ENCODE results near the gene ZNF385B.

ZNF385B gene

DNA sequence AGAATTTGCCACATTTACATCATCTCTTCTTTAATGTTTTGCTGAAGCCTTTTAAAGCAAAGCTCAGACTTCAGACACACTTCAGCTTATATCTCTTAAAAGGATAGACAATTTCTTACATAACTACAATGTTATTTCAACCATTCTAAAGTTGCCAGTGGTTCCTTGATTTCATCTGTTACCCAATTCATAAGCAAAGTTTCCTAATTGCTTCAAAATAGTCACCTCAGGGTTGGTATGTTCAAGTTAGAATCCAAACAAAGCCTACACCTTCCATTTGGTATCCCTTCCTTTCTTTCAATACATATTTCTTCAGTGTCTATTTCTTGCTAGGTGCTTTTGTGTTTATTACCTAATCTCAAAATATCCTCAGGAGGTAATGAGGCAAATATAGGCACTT, 60.6 kb downstream of the ZNF385B start:
- TF ChIP-seq, protein P1, sequence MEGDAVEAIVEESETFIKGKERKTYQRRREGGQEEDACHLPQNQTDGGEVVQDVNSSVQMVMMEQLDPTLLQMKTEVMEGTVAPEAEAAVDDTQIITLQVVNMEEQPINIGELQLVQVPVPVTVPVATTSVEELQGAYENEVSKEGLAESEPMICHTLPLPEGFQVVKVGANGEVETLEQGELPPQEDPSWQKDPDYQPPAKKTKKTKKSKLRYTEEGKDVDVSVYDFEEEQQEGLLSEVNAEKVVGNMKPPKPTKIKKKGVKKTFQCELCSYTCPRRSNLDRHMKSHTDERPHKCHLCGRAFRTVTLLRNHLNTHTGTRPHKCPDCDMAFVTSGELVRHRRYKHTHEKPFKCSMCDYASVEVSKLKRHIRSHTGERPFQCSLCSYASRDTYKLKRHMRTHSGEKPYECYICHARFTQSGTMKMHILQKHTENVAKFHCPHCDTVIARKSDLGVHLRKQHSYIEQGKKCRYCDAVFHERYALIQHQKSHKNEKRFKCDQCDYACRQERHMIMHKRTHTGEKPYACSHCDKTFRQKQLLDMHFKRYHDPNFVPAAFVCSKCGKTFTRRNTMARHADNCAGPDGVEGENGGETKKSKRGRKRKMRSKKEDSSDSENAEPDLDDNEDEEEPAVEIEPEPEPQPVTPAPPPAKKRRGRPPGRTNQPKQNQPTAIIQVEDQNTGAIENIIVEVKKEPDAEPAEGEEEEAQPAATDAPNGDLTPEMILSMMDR (IDR thresholded peaks at IDR 0.05; ENCODE audit: poor library complexity, severe bottlenecking): no peak
- Histone ChIP-seq H3K27me3 (ENCODE audit: insufficient read depth, poor library complexity, severe bottlenecking) (peaks cover 2% of the 10 kb centered on the region), H3K9me3 (ENCODE audit: severe bottlenecking) (no peaks in the 10 kb centered on the region), H3K27ac (ENCODE audit: poor library complexity, severe bottlenecking) (no peak overlapping the region), H3K4me1 (ENCODE audit: insufficient read depth, poor library complexity, severe bottlenecking) (no peaks in the 10 kb centered on the region), H3K36me3 (ENCODE audit: low read depth) (no peaks in the 10 kb centered on the region), H3K4me3 (ENCODE audit: severe bottlenecking) (no peak overlapping the region)
- no peak for ATAC-seq (ENCODE audit: low read depth)
- no peak for DNase-seq (ENCODE audit: low spot score)

DNA sequence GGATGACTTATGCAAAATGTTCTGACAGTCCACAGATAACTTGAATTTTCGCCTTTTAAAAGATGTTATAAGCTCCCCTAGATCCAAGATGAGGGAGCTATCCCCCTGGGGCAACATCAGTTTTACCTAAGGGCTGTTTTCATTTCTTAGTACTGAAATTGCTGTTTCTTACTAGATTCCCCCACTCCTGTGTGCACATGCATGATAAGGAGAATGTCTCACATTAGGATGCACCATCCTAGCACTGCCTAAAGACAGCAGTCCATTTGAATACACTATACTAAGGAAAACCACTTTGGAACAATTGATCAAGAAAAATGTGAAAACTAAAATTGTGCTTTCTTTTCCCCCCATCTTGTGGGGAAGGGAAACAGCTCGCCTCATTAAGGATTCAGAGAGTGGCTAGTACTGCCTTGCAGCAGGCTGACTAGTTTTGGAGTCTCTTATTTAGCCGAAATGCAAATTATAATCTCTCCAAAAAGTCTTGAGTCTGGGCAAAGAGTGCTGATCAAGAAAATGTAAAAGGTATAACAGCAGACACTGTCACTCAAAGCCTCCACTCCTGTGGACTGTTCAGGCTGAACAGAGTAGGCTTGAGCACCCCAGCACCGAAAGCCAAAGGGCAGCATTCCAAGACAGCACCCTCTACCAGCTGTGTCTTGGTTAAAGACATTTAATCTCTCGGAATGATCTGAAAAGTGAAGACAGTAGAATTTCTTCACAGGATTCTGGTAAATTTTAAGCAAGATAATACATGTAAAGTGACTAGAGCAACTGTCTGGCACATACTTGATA, 65.0 kb downstream of the ZNF385B start:
- H3K4me1 ChIP-seq (ENCODE audit: insufficient read depth, poor library complexity, severe bottlenecking): no peaks in the 10 kb centered on the region
- TF ChIP-seq, protein P1 (IDR thresholded peaks at IDR 0.05; ENCODE audit: poor library complexity, severe bottlenecking): no peak
- no peaks in the 10 kb centered on the region for H3K36me3 ChIP-seq (ENCODE audit: low read depth)
- ATAC-seq (ENCODE audit: low read depth) (no peak), DNase-seq (ENCODE audit: low spot score) (no peak)
- H3K4me3 ChIP-seq (ENCODE audit: severe bottlenecking): no peak overlapping the region
- H3K9me3 ChIP-seq (ENCODE audit: severe bottlenecking): no peaks in the 10 kb centered on the region
- H3K27me3 ChIP-seq (ENCODE audit: insufficient read depth, poor library complexity, severe bottlenecking): no peaks in the 10 kb centered on the region
- no peak overlapping the region for H3K27ac ChIP-seq (ENCODE audit: poor library complexity, severe bottlenecking)

DNA sequence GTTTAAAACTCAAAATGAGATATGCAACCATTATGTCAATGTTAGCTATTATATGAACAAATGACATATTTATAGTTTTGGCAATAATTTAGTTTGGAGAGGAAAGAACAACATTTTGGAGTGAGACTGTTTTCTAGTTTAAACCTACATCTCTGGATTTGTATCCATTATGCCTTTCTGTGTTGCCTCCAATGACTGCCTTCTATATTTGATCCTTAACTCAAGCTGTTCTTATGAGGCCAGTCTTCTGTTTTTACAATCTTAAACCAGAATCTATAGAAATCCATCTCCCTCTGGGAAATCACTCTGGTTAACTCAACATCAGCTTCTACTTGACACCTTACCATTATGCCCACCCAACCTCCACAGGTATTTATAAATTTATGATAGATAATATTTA, 67.5 kb downstream of the ZNF385B start:
- DNase-seq (ENCODE audit: low spot score) (no peak), ATAC-seq (ENCODE audit: low read depth) (no peak)
- Histone ChIP-seq H3K4me1 (ENCODE audit: insufficient read depth, poor library complexity, severe bottlenecking) (no peaks in the 10 kb centered on the region), H3K27me3 (ENCODE audit: insufficient read depth, poor library complexity, severe bottlenecking) (no peaks in the 10 kb centered on the region), H3K36me3 (ENCODE audit: low read depth) (no peaks in the 10 kb centered on the region), H3K9me3 (ENCODE audit: severe bottlenecking) (no peaks in the 10 kb centered on the region), H3K4me3 (ENCODE audit: severe bottlenecking) (no peak overlapping the region), H3K27ac (ENCODE audit: poor library complexity, severe bottlenecking) (no peak overlapping the region)
- TF ChIP-seq, protein P1 (IDR thresholded peaks at IDR 0.05; ENCODE audit: poor library complexity, severe bottlenecking): no peak

DNA sequence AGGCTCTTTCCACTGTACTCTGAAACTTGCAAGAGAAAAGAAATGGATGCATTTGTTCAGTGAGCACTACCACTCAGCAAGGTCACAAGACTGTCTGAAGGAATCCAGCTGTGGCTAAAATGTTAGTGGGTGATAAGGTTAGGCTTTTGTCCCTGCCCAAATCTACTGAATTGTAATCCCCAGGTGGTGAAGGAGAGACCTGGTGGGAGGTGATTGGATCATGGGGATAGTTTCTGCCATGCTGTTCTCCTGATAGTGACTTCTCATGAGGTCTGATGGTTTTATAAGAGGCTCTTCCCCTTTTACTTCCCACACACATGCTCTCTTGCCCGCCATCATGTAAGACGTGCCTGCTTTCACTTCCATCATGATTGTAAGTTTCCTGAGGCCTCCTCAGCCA, 68.2 kb downstream of the ZNF385B start:
- Histone ChIP-seq H3K27ac (ENCODE audit: poor library complexity, severe bottlenecking) (no peak overlapping the region), H3K4me3 (ENCODE audit: severe bottlenecking) (no peak overlapping the region), H3K4me1 (ENCODE audit: insufficient read depth, poor library complexity, severe bottlenecking) (no peaks in the 10 kb centered on the region), H3K36me3 (ENCODE audit: low read depth) (no peaks in the 10 kb centered on the region), H3K9me3 (ENCODE audit: severe bottlenecking) (no peaks in the 10 kb centered on the region), H3K27me3 (ENCODE audit: insufficient read depth, poor library complexity, severe bottlenecking) (no peaks in the 10 kb centered on the region)
- DNase-seq (ENCODE audit: low spot score): no peak
- TF ChIP-seq, protein P1 (IDR thresholded peaks at IDR 0.05; ENCODE audit: poor library complexity, severe bottlenecking): no peak
- ATAC-seq (ENCODE audit: low read depth): no peak
